EL (cell line): ENCODE measurements around the gene KLHL14.

Source experiments
- DNase-seq: peaks from one replicate; pipeline ENCODE4 v3.0.0-alpha.2; 2016

Gene KLHL14

GRCh38 chr18:32624182-32624723 lies 148.6 kb downstream of the KLHL14 start:
- DNase-seq: no peak

- DNase-seq: no peak
These were observed 149.3 kb downstream of the KLHL14 start for GRCh38 chr18:32623563-32623962.
